ENCODE results near the gene SYT7.

The SYT7 gene

GRCh38 chr11:61587541-61587941 lies 6.7 kb upstream of the SYT7 start:
- ATAC-seq (ENCODE audit: insufficient read depth, low read depth) (no peak), DNase-seq (no peak)
- Histone ChIP-seq H3K4me2 (ENCODE audit: insufficient read depth, low read length) (no peak overlapping the region), H3K27ac (ENCODE audit: low read length) (no peak overlapping the region), H3K27me3 (ENCODE audit: insufficient read depth, low read length, poor library complexity) (peaks cover 21% of the 10 kb centered on the region), H3K36me3 (ENCODE audit: insufficient read depth, low read length) (no peaks in the 10 kb centered on the region), H2AFZ (ENCODE audit: low read depth, low read length) (no peak overlapping the region), H3K4me3 (ENCODE audit: low read depth in 1 of 2, low read length in 2 of 2) (no peak overlapping the region), H3K79me2 (ENCODE audit: insufficient read depth, low read length) (no peaks in the 10 kb centered on the region), H3K9ac (ENCODE audit: low read depth, low read length) (no peak overlapping the region), H3K4me1 (ENCODE audit: insufficient read depth, low read length) (no peaks in the 10 kb centered on the region), H3K9me3 (ENCODE audit: insufficient read depth, low read length, severe bottlenecking) (no peaks in the 10 kb centered on the region), H4K20me1 (ENCODE audit: insufficient read depth, low read length) (peaks cover 11% of the 10 kb centered on the region; the same call in 1 of the 2 replicates)
- TF ChIP-seq EZH2 (IDR thresholded peaks at IDR 0.05; ENCODE audit: borderline replicate concordance, low read depth, low read length, severe bottlenecking) (no peak), CTCF (IDR thresholded peaks at IDR 0.05; ENCODE audit: borderline replicate concordance, extremely low read depth, low read length, poor library complexity, severe bottlenecking) (no peak)

DNA sequence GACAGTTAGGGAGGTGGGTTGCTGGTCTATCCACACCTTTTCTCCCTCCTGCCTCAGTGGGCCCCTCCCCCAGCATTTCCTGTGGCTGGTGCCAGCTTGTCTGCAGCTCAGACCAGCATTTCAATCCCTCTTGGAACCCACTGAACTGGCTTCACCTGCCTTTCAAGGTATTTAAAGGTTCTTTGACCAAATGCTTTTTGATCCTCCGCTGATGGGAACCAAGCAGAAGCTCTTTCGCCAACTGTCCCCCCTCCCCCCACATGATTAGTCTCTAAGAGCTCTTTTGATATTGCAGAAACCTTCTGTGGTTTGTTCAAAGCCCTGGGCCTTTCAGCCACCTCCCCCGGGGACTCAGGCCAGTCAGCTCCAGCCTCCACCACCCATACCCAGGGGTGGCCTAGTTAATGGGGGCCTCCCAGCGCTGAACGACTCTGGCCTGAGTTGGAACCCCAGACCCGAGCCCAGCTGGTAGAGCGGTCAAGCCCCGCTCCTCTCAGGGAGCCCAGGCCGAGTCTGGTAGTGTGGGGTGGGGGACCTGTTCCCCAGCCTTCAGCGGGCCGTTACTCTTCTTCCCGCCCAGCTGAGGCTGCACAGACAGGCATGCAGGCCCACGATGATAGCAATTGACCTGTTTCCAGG lies 6.0 kb upstream of the SYT7 start:
- TF ChIP-seq CTCF (IDR thresholded peaks at IDR 0.05; ENCODE audit: borderline replicate concordance, extremely low read depth, low read length, poor library complexity, severe bottlenecking) (no peak), EZH2 (IDR thresholded peaks at IDR 0.05; ENCODE audit: borderline replicate concordance, low read depth, low read length, severe bottlenecking) (no peak)
- Histone ChIP-seq H4K20me1 (ENCODE audit: insufficient read depth, low read length) (peaks cover 11% of the 10 kb centered on the region; the same call in 1 of the 2 replicates), H3K4me1 (ENCODE audit: insufficient read depth, low read length) (no peaks in the 10 kb centered on the region), H3K9me3 (ENCODE audit: insufficient read depth, low read length, severe bottlenecking) (no peaks in the 10 kb centered on the region), H3K79me2 (ENCODE audit: insufficient read depth, low read length) (no peaks in the 10 kb centered on the region), H3K27ac (ENCODE audit: low read length) (no peak overlapping the region), H3K27me3 (ENCODE audit: insufficient read depth, low read length, poor library complexity) (peaks cover 26% of the 10 kb centered on the region), H3K4me3 (ENCODE audit: low read depth in 1 of 2, low read length in 2 of 2) (no peak overlapping the region), H3K9ac (ENCODE audit: low read depth, low read length) (no peak overlapping the region), H3K36me3 (ENCODE audit: insufficient read depth, low read length) (no peaks in the 10 kb centered on the region), H3K4me2 (ENCODE audit: insufficient read depth, low read length) (no peak overlapping the region), H2AFZ (ENCODE audit: low read depth, low read length) (no peak overlapping the region)
- ATAC-seq (ENCODE audit: insufficient read depth, low read depth) (no peak), DNase-seq (no peak)

DNA sequence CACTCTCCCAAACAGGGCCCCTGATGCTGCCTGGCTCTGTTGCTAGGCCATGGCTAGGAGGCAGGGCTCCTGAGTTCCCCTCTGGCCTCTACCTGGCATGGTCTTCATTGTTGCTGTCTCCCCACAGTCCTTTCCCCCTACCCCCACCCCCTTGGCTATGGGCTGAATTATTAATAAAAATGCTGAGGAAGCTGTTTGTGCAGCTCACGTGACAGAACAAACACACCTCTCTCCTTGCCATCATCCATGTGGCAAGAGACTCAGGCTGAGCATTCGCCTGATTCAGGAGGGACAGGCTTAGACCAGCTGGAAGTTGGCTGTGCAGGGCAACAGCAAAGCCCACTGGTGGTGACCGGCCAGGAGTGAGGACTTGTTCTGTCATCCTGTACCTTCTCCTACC lies 4.2 kb upstream of the SYT7 start:
- Histone ChIP-seq H3K4me2 (ENCODE audit: insufficient read depth, low read length) (no peak overlapping the region), H3K9me3 (ENCODE audit: insufficient read depth, low read length, severe bottlenecking) (no peaks in the 10 kb centered on the region), H3K27ac (ENCODE audit: low read length) (no peak overlapping the region), H3K4me1 (ENCODE audit: insufficient read depth, low read length) (peaks cover 2% of the 10 kb centered on the region; the same call in 1 of the 2 replicates), H4K20me1 (ENCODE audit: insufficient read depth, low read length) (peaks cover 14% of the 10 kb centered on the region; the same call in 1 of the 2 replicates), H2AFZ (ENCODE audit: low read depth, low read length) (no peak overlapping the region), H3K36me3 (ENCODE audit: insufficient read depth, low read length) (no peaks in the 10 kb centered on the region), H3K79me2 (ENCODE audit: insufficient read depth, low read length) (no peaks in the 10 kb centered on the region), H3K27me3 (ENCODE audit: insufficient read depth, low read length, poor library complexity) (peaks cover 25% of the 10 kb centered on the region), H3K4me3 (ENCODE audit: low read depth in 1 of 2, low read length in 2 of 2) (no peak overlapping the region), H3K9ac (ENCODE audit: low read depth, low read length) (no peak overlapping the region)
- DNase-seq, result no peak
- TF ChIP-seq CTCF (IDR thresholded peaks at IDR 0.05; ENCODE audit: borderline replicate concordance, extremely low read depth, low read length, poor library complexity, severe bottlenecking) (no peak), EZH2 (IDR thresholded peaks at IDR 0.05; ENCODE audit: borderline replicate concordance, low read depth, low read length, severe bottlenecking) (no peak)
- ATAC-seq (ENCODE audit: insufficient read depth, low read depth), result no peak

Measured in DND-41 (cell line).